Lung (tissue), 12 donors: ENCODE measurements around the gene FGFR4. TPM values are rescaled to one million over a fixed set of nuclear protein-coding genes. Genes with fewer than 3 reads are reported as not detected.

ENCODE experiments used
- ATAC-seq: fragments of 200-7000 bp; cut with Tn5 transposase; one replicate; pipeline ENCODE4 v1.9.1; 2020; ENCODE audit warnings: moderate number of reproducible peaks; ENCODE audit not compliant: insufficient read depth, low FRiP score
- DNase-seq, 3 donors: peaks; one replicate each; pipeline ENCODE4 v3.0.0-alpha.2; 2013 to 2017
- H3K27ac ChIP-seq, 2 donors: one replicate each; pipeline ENCODE4 v1.5.1; 2013; ENCODE audit warnings: mild to moderate bottlenecking in 2 of 2, moderate library complexity in 2 of 2, control low read depth in 1 of 2, inconsistent platforms in 1 of 2, low read depth in 1 of 2, low read length in 1 of 2
- H3K27me3 ChIP-seq, 3 donors: one replicate each; pipeline ENCODE4 v1.5.1; 2013; ENCODE audit warnings: low read length in 2 of 3; ENCODE audit not compliant: control insufficient read depth in 3 of 3, insufficient read depth in 3 of 3
- H3K36me3 ChIP-seq, 4 donors: one replicate each; pipeline ENCODE4 v1.5.1; 2013; ENCODE audit warnings: low read length in 4 of 4, mild to moderate bottlenecking in 1 of 4, moderate library complexity in 1 of 4; ENCODE audit not compliant: control insufficient read depth in 4 of 4, insufficient read depth in 4 of 4
- H3K4me1 ChIP-seq, 5 donors: one replicate each; pipeline ENCODE4 v1.5.1; 2013; ENCODE audit warnings: low read length in 5 of 5, mild to moderate bottlenecking in 2 of 5, moderate library complexity in 1 of 5; ENCODE audit not compliant: control insufficient read depth in 5 of 5, insufficient read depth in 5 of 5
- H3K4me3 ChIP-seq: one replicate; pipeline ENCODE4 v1.5.1; 2013; ENCODE audit warnings: mild to moderate bottlenecking, control low read depth, moderate library complexity
- H3K9ac ChIP-seq, 2 donors: one replicate each; pipeline ENCODE4 v1.5.1; 2013; ENCODE audit warnings: low read length in 2 of 2, control low read depth in 1 of 2; ENCODE audit not compliant: insufficient read depth in 1 of 2
- H3K9me3 ChIP-seq, 4 donors: one replicate each; pipeline ENCODE4 v1.5.1; 2013; ENCODE audit warnings: low read length in 3 of 4, mild to moderate bottlenecking in 1 of 4, moderate library complexity in 1 of 4; ENCODE audit not compliant: control insufficient read depth in 4 of 4, insufficient read depth in 3 of 4
- WGBS, 2 donors: extraction: QIAGEN DNeasy Blood & Tissue Kit; methylation state at CpG; one replicate each; pipeline ENCODE4 v1.1.7; 2013; 5-methylcytosine and 5-hydroxymethylcytosine counted together
- polyA plus RNA-seq, 2 donors: library from polyadenylated mRNA; stranded (reverse); fragments of 200-250 nt; gene quantifications; one replicate each; pipeline ENCODE4 v1.2.1, GENCODE V29; 2013
- total RNA-seq, 2 donors: library from RNA; depleted of rRNA in 1 of 2; stranded (reverse); fragments of >200 nt in 1 of 2; gene quantifications; one replicate each; pipeline ENCODE4 v1.2.1, GENCODE V29; 2014 to 2021
- TF ChIP-seq, protein P1 (sequence below): IDR thresholded peaks from 2 replicates; pipeline ENCODE4 v1.5.1; 2012; ENCODE audit warnings: mild to moderate bottlenecking; ENCODE audit errors: control extremely low read depth, extremely low read depth
- donor health status: control.
- donor health status: control.
- donor health status: Bipolar disorder and iron deficiency.
- donor health status: healthy.
- donor health status: DM: yes; HTN: yes; CAD: no.

FGFR4 gene
- total and polyA plus RNA-seq, 4 donors: 20.9 to 106 (median 43.8) TPM

GRCh38 chr5:177065491-177065890 lies 21.2 kb upstream of the FGFR4 start:
- Histone ChIP-seq H3K27me3 (no peaks in the 10 kb centered on the region), H3K36me3 (peaks cover 4 to 25% (median 16%) of the 10 kb centered on the region in 4 donors), H3K4me1 (peaks cover 0 to 2% (median 0%) of the 10 kb centered on the region in 5 donors), H3K9me3 (no peaks in the 10 kb centered on the region), H3K9ac (no peak overlapping the region), H3K4me3 (no peak overlapping the region), H3K27ac (no peak overlapping the region)
- TF ChIP-seq, protein P1, sequence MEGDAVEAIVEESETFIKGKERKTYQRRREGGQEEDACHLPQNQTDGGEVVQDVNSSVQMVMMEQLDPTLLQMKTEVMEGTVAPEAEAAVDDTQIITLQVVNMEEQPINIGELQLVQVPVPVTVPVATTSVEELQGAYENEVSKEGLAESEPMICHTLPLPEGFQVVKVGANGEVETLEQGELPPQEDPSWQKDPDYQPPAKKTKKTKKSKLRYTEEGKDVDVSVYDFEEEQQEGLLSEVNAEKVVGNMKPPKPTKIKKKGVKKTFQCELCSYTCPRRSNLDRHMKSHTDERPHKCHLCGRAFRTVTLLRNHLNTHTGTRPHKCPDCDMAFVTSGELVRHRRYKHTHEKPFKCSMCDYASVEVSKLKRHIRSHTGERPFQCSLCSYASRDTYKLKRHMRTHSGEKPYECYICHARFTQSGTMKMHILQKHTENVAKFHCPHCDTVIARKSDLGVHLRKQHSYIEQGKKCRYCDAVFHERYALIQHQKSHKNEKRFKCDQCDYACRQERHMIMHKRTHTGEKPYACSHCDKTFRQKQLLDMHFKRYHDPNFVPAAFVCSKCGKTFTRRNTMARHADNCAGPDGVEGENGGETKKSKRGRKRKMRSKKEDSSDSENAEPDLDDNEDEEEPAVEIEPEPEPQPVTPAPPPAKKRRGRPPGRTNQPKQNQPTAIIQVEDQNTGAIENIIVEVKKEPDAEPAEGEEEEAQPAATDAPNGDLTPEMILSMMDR: no peak
- ATAC-seq (no peak), DNase-seq (no peak)
- 87 to 88% methylated on average over 6 of the region's 6 CpGs for WGBS, 2 donors

DNA sequence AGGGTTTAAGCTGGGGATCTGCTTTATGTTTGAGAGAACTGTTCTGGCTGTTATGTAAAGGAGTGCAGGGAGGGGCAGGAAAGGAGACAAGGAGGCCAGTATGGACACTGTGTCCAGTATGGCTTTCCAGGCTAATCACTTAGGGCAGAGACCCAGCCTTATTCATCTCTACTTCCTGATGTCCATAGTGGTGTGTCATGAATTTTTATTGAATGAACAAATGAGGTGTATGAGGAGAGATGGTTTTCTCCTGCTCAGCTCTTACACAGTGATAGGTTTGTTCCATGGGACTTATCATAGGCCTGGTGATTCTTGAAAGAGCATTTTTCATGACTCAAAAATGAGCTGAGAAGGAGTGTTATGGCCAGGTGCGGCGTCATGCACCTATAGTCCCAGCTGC lies 20.5 kb upstream of the FGFR4 start:
- no peaks in the 10 kb centered on the region for H3K9me3 ChIP-seq
- no peak for ATAC-seq
- TF ChIP-seq, protein P1: no peak
- WGBS, 2 donors: 96 to 100% methylated on average over 2 of the region's 2 CpGs
- no peak for DNase-seq
- peaks cover 0 to 2% (median 0%) of the 10 kb centered on the region in 5 donors for H3K4me1 ChIP-seq
- no peak overlapping the region for H3K4me3 ChIP-seq
- H3K27me3 ChIP-seq: no peaks in the 10 kb centered on the region
- H3K9ac ChIP-seq: no peak overlapping the region
- no peak overlapping the region for H3K27ac ChIP-seq
- peaks cover 4 to 25% (median 16%) of the 10 kb centered on the region in 4 donors for H3K36me3 ChIP-seq

- no peaks in the 10 kb centered on the region for H3K9me3 ChIP-seq
- H3K27ac ChIP-seq: no peak overlapping the region
- no peak overlapping the region for H3K9ac ChIP-seq
- no peak overlapping the region for H3K4me3 ChIP-seq
- DNase-seq (no peak), ATAC-seq (no peak)
- WGBS, 2 donors: 94 to 100% methylated on average over 5 of the region's 5 CpGs
- no peaks in the 10 kb centered on the region for H3K27me3 ChIP-seq
- TF ChIP-seq, protein P1: no peak
- peaks cover 4 to 22% (median 14%) of the 10 kb centered on the region in 4 donors for H3K36me3 ChIP-seq
- peaks cover 0 to 3% (median 0%) of the 10 kb centered on the region in 5 donors for H3K4me1 ChIP-seq
These were observed 19.2 kb upstream of the FGFR4 start for GRCh38 chr5:177067503-177067902.
